Kidney (tissue), 14 donors: Measurements from ENCODE around the gene PEAK1. TPM values are rescaled to one million over a fixed set of nuclear protein-coding genes. Genes with fewer than 3 reads are reported as not detected.

ENCODE experiments used
- DNase-seq, 5 donors: peaks; one replicate each; pipeline ENCODE4 v3.0.0-alpha.2; 2013 to 2020
- FAIRE-seq: peaks from 2 replicates; lab custom pipeline; 2012; peaks lifted over from hg19 to GRCh38; lab: Jason Lieb, UNC
- H3K27ac ChIP-seq, 2 donors: one replicate each; pipeline ENCODE4 v1.7.0; 2013; ENCODE audit warnings: low read depth in 2 of 2, low read length in 2 of 2, inconsistent platforms in 1 of 2
- H3K27me3 ChIP-seq: one replicate; pipeline ENCODE4 v1.7.1; 2013; ENCODE audit warnings: low read length, inconsistent platforms; ENCODE audit not compliant: control insufficient read depth, insufficient read depth
- H3K36me3 ChIP-seq, 3 donors: one replicate each; pipeline versions ENCODE4 v1.7.0 to v1.7.1; 2013; ENCODE audit warnings: low read length in 3 of 3, control low read depth in 1 of 3, inconsistent platforms in 1 of 3; ENCODE audit not compliant: insufficient read depth in 3 of 3, control insufficient read depth in 2 of 3
- H3K4me1 ChIP-seq, 3 donors: one replicate each; pipeline versions ENCODE4 v1.7.0 to v1.7.1; 2013; ENCODE audit warnings: low read length in 3 of 3, inconsistent platforms in 1 of 3, low read depth in 1 of 3; ENCODE audit not compliant: control insufficient read depth in 2 of 3, insufficient read depth in 2 of 3
- H3K4me3 ChIP-seq, 3 donors: one replicate each; pipeline versions ENCODE4 v1.7.0 to v1.8.1; 2013; ENCODE audit warnings: low read length in 3 of 3, control low read depth in 1 of 3, inconsistent platforms in 1 of 3
- H3K9ac ChIP-seq, 3 donors: one replicate each; pipeline versions ENCODE4 v1.7.0 to v1.7.1; 2013; ENCODE audit warnings: low read length in 3 of 3, control low read depth in 1 of 3, inconsistent platforms in 1 of 3
- H3K9me3 ChIP-seq, 3 donors: one replicate each; pipeline versions ENCODE4 v1.7.0 to v1.7.1; 2013; ENCODE audit warnings: low read length in 3 of 3, control low read depth in 1 of 3, inconsistent platforms in 1 of 3; ENCODE audit not compliant: control insufficient read depth in 2 of 3, insufficient read depth in 1 of 3
- intact Hi-C: fragments of 100-400 bp; cut with DNase I; formaldehyde crosslinking; loops from one replicate; pipeline ENCODE4 v1.11.1; 2022
- polyA plus RNA-seq: library from polyadenylated mRNA; stranded (reverse); fragments of 350-450 nt; fragmentation: Illumina TruSeq; extraction: RNeasy Lipid Tissue Mini Kit (QIAGEN cat#74804); gene quantifications from one replicate; pipeline ENCODE4 v1.2.3, GENCODE V29; 2014; ENCODE audit warnings: low read depth, low replicate concordance; ENCODE audit not compliant: insufficient read depth
- total RNA-seq: library from RNA; stranded (reverse); fragmentation: NEBNext Ultra II Directional; extraction: Animal tissue kit (Norgen Biotek cat#: 25700); gene quantifications from one replicate; pipeline ENCODE4 v1.2.1, GENCODE V29; 2021
- TF ChIP-seq, protein P1 (sequence below): IDR thresholded peaks from 3 replicates; pipeline ENCODE4 v1.5.1; 2012; ENCODE audit warnings: mild to moderate bottlenecking, moderate library complexity, borderline replicate concordance; ENCODE audit not compliant: insufficient read depth; ENCODE audit errors: extremely low read depth
- donor health status: control.
- donor health status: control.
- donor health status: control.
- donor health status: control.
- donor health status: control.
- donor health status: DM: yes; HTN: yes; CAD: no.
- donor health status: Normal renal cell carcinoma (clear cell type).

The PEAK1 gene
- total and polyA plus RNA-seq, 2 donors from 2014 or later, result 2.9 to 50.3 TPM

DNA sequence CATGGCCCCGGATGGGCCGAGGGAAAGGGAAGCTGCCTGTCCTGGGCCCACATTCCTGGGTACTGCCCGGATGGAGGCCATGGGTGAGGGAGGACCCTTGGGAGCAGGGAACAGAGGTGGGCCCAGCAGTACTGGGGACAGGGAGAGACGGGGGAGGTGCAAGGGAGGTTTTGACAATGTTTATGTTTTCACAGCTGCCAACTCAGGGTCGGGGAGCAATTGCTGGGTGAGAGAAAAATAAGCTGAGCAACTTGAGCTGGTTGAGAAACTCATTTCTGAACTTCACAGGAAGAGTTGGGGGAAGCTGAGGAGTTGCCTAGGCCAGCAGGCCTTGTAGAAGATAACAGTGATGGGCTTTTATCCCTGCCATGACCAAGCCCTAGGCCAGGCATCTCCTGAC, 337.9 kb downstream of the PEAK1 start:
- H3K9me3 ChIP-seq, result no peaks in the 10 kb centered on the region
- H3K36me3 ChIP-seq, result no peaks in the 10 kb centered on the region
- H3K9ac ChIP-seq, result no peak overlapping the region
- H3K27me3 ChIP-seq, result no peaks in the 10 kb centered on the region
- H3K4me1 ChIP-seq, result no peaks in the 10 kb centered on the region
- peak in 4 of 5 donors; percentile 67 to 70 (median 68) for DNase-seq
- TF ChIP-seq, protein P1, sequence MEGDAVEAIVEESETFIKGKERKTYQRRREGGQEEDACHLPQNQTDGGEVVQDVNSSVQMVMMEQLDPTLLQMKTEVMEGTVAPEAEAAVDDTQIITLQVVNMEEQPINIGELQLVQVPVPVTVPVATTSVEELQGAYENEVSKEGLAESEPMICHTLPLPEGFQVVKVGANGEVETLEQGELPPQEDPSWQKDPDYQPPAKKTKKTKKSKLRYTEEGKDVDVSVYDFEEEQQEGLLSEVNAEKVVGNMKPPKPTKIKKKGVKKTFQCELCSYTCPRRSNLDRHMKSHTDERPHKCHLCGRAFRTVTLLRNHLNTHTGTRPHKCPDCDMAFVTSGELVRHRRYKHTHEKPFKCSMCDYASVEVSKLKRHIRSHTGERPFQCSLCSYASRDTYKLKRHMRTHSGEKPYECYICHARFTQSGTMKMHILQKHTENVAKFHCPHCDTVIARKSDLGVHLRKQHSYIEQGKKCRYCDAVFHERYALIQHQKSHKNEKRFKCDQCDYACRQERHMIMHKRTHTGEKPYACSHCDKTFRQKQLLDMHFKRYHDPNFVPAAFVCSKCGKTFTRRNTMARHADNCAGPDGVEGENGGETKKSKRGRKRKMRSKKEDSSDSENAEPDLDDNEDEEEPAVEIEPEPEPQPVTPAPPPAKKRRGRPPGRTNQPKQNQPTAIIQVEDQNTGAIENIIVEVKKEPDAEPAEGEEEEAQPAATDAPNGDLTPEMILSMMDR, result no peak
- no peak overlapping the region for H3K4me3 ChIP-seq
- no peak overlapping the region for H3K27ac ChIP-seq
- intact Hi-C loops, result no loop called here
- no peak for FAIRE-seq

DNA sequence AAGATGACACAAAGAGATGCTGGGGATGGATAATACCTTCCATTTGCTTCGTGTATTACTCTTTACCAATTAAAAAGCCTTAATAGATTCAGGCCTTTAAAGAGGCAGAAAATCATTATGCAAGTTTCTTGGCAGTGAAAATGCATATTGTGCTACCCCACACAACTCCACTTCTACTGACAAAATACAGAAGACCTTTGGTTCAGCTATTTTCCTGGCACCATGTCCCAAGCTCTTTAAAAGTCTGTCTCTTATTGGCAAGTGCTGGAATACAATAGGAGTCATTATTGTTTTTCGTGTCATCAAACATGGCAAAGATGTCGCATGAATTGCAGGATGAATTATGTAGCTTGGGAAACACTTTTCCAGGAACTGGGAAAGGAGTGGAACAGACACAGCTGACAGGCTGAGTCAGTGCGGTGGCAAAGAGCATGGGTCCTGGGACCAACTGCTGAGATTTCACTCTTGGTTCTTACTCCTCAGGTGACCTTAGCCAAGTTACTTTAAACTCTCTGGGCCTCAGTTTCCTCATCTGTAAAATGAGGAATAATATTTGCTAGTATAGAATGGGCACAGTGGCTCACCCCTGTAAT, 343.5 kb downstream of the PEAK1 start:
- H3K9me3 ChIP-seq, result no peaks in the 10 kb centered on the region
- H3K4me1 ChIP-seq, result no peaks in the 10 kb centered on the region
- intact Hi-C loops, result no loop called here
- H3K9ac ChIP-seq, result no peak overlapping the region
- no peak for DNase-seq
- TF ChIP-seq, protein P1, result no peak
- no peaks in the 10 kb centered on the region for H3K27me3 ChIP-seq
- no peak overlapping the region for H3K4me3 ChIP-seq
- H3K27ac ChIP-seq, result no peak overlapping the region
- no peaks in the 10 kb centered on the region for H3K36me3 ChIP-seq
- FAIRE-seq, result no peak

DNA sequence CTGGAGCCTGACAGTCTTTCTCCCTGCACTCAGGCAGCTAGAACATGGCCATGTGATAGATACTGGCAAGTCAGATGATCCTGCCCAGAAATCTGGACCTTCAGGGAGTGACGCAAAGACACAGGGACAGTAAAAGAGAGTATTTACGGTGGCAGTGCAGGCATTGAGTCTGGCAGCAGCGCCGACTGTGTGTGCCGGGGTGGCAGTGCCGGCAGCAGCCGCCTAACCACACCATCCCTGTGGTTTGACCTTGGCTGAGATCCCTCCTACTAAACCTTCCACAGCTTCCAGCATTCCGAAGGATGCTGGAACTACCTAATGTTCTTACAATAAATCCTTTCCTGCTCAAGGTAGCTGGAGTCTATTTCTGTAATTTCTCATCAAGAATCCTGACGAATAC, 344.4 kb downstream of the PEAK1 start:
- H3K9me3 ChIP-seq, result no peaks in the 10 kb centered on the region
- no peak overlapping the region for H3K4me3 ChIP-seq
- intact Hi-C loops, result no loop called here
- H3K27ac ChIP-seq, result no peak overlapping the region
- no peaks in the 10 kb centered on the region for H3K27me3 ChIP-seq
- FAIRE-seq, result no peak
- TF ChIP-seq, protein P1, result no peak
- no peak for DNase-seq
- no peak overlapping the region for H3K9ac ChIP-seq
- H3K36me3 ChIP-seq, result no peaks in the 10 kb centered on the region
- peaks cover 0 to 3% (median 0%) of the 10 kb centered on the region in 3 donors for H3K4me1 ChIP-seq

DNA sequence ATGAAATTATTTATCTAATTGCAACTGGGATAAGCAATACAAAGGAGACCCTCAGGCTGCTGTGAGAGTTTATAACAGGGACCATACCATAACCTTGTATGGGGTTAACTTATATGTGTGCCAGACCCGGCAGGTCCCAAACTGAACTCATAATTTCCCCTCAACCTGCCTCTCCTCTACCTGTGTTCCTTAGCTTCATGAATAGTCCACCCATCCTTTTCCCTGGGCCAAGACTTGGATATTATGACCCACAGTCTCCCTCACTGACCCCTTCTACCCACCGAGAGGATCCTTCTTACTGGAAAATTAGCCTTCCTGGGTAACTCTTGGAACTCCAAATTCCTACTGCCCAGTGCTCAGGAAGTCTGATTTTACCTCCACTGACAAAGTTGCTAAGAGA, 345.6 kb downstream of the PEAK1 start:
- TF ChIP-seq, protein P1, result no peak

More for the DNA sequence above, 345.6 kb downstream of the PEAK1 start:
- no peaks in the 10 kb centered on the region for H3K36me3 ChIP-seq
- H3K9ac ChIP-seq, result no peak overlapping the region
- H3K27me3 ChIP-seq, result no peaks in the 10 kb centered on the region
- H3K4me3 ChIP-seq, result no peak overlapping the region
- DNase-seq (no peak), FAIRE-seq (no peak)
- H3K4me1 ChIP-seq, result peaks cover 0 to 7% (median 3%) of the 10 kb centered on the region in 3 donors
- H3K27ac ChIP-seq, result no peak overlapping the region
- H3K9me3 ChIP-seq, result no peaks in the 10 kb centered on the region
- intact Hi-C loops, result no loop called here
